ENCODE data around the gene KLHL29. TPM values are rescaled to one million over a fixed set of nuclear protein-coding genes. Genes with fewer than 3 reads are reported as not detected.

KLHL29 gene
- polyA plus RNA-seq, 3 donors: 1.4 to 10.2 (median 4.6) TPM

DNA sequence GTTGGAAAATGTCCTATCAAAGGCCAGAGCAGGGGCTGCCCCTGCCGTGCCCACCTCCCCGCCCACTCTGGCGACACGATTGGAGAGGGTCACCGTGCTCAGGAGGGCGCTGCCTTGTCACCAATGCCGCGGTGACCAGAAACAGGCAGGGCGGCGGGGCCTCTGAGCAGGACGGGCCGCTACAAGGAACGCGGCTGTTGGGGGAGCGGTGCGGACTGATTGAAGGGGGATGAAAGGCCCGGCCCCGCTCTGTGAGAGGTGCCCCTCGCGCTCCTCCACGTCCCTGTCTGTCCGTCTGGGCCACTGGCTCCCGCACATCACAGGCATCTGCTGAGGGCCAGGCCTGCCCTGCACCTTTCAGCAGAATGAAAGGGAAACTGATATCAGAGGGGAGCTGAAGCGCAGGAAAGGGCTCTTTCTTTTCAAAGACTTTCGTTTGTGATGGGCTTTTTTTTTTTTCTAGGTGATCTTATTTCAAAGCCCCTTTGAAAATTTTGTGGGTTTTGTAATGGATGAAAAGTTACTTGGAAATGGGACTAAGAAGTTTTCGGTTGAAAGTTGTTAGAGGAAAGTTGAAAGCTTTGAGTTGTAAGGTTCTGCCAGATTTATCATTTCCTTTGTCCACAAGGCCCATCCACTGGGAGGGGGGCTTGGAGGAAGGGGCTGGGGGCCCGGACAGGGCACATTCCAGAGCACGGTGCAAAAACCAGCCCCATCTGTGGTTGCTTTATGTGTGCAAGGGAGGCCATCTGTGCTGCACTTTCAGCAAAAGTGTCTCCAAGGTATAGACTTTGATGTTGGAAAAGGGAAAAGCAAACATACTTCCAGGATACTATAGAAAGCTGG, 244.2 kb downstream of the KLHL29 start:
- WGBS, 3 donors: 79 to 89% (median 84%) methylated on average over 27 to 28 of the region's 28 CpGs

DNA sequence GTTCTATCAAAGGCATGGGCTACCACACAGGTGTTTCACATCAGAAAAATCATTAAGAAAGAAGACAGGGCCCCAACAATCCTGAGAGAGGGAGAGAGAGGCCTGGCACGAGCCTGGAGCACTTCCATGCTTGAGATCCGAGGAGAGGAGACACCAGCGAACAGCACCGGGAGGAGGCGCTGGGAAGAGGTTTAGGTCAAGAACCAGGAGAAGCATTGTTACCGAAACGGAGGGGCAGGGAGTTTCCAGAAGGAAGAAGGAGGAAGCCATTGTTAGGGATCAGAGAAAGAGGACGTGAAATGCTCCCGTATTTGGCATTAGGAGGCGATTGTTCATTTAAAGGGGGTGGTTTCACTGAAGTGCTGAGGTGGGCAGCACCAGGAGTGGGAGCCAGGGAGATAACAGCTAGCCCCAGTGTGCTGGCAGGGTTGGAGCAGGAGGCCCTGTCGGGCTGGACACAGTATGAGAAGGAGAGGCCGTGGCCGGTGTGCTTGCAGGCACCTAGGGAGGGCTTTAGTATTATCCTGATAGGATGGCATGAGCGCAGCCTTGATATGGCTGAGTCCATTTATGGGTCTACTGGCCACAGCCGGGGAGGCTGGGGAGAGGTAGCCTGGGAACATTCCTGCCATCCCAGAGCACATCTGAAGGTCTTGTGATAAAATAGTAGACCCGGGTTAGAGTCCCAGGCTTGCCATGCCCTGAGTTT, 244.9 kb downstream of the KLHL29 start:
- 79 to 87% (median 83%) methylated on average over 16 of the region's 16 CpGs for WGBS, 3 donors
- no peak overlapping the region for H3K27ac ChIP-seq (ENCODE audit: low read depth, low read length)

More for the DNA sequence above, 244.2 kb downstream of the KLHL29 start:
- H3K27ac ChIP-seq (ENCODE audit: low read depth, low read length): no peak overlapping the region

GRCh38 chr2:23630961-23631360, 246.0 kb downstream of the KLHL29 start:
- H3K27ac ChIP-seq (ENCODE audit: low read depth, low read length): no peak overlapping the region
- WGBS, 3 donors: 75 to 87% (median 84%) methylated on average over 7 of the region's 7 CpGs

GRCh38 chr2:23631389-23631788, 246.4 kb downstream of the KLHL29 start:
- 74 to 92% (median 86%) methylated on average over 11 of the region's 11 CpGs for WGBS, 3 donors
- H3K27ac ChIP-seq (ENCODE audit: low read depth, low read length): no peak overlapping the region

- H3K27ac ChIP-seq (ENCODE audit: low read depth, low read length): no peak overlapping the region
- 68 to 71% (median 70%) methylated on average over 6 of the region's 6 CpGs for WGBS, 3 donors
These were observed 247.4 kb downstream of the KLHL29 start for GRCh38 chr2:23632386-23632785.

DNA sequence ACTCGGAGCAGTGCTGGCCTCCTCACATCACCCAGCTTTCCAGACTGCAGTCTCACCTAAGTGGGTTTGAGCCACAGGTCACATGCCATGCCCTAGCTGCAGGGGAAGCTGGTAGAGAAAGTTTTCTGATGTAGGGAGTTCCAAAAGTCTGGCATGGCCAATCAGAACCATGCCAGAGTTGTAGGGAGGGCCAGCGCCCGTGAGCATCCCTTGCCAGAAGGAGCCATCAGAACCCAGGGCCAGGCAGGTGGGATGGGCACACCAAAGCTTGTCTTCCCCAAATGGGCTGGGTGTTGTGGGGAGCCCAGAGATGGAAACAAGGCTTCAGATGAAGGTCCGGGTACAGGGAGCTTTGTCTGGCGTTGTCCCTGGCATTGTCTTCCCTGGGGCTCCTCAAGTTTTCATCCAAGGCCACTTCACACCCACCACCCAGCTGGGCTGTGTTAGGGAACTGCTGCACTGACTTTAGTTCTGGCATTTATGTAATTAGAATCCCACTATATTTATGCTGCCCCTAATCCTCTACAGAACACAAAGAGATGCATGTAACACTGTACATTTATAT, 247.9 kb downstream of the KLHL29 start:
- WGBS, 3 donors: 84 to 97% (median 94%) methylated on average over 5 of the region's 5 CpGs

GRCh38 chr2:23633966-23634365, 249.0 kb downstream of the KLHL29 start:
- H3K27ac ChIP-seq (ENCODE audit: low read depth, low read length): no peak overlapping the region
- WGBS, 3 donors: 84 to 93% (median 93%) methylated on average over 8 of the region's 8 CpGs

More for the DNA sequence above, 247.9 kb downstream of the KLHL29 start:
- no peak overlapping the region for H3K27ac ChIP-seq (ENCODE audit: low read depth, low read length)

DNA sequence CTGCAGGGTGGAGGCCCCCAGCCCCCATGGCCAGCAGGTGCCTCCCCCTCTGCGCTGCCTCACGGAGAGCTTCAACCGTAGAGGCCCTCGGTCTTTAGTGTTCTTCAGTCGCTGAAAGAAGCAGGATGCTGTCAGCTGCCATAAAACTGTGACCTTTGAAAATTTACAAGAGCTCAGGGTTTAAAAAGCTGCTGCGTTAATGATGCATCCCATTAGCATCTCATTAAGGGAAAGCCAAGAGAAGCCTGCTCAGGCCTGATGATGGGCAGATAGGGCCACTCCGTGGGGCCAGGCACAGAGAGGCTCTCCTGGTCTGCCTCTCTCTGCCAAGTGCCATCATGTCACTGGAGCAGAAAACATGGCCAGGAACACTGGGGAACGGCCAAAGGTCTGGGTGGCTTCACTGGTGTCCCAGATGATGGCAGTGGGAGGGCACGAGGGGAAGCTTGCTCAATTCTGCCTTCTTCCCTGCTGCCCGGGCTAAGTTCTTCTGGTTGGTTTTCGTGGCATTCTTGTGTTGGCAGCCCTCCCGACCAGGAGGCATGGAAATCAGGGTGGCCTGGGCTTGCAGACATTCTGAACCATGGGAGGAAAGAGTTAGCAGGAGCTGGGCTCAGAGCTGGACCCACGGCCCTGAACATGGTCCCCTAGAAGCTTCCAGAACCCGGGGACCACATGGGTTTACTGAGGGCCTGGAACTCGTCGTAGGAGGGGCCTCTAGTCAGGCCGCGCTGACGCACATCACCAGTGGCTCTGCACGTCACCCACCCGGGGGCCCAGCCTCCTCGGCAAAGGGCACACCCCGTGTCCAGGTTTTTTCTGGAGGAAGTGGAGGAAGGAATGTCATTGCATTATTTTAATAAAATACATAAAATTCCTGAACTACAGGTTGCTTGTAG, 250.7 kb downstream of the KLHL29 start:
- WGBS, 3 donors: 87 to 89% (median 89%) methylated on average over 23 of the region's 23 CpGs
- H3K27ac ChIP-seq (ENCODE audit: low read depth, low read length): no peak overlapping the region

DNA sequence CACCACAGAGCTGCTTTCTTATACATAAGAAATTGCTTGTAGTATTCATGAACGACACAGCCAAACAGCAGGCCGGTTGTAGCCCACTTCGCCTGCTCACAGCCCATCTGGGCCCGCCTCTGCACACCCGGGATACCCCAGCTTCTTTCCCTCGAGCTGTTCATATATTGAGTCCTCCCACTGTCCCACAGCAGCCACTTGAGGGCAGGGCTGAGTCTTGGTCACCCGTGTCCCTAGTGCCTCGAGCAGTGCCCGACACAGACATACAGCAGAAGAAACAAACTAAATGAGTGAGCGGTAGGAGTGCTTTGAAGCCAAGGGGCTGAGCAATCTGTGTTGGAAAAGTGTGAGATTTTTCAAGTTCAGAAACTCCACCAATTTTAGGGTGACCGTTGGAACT, 251.4 kb downstream of the KLHL29 start:
- H3K27ac ChIP-seq (ENCODE audit: low read depth, low read length): no peak overlapping the region
- WGBS, 3 donors: 59 to 76% (median 72%) methylated on average over 11 of the region's 11 CpGs

GRCh38 chr2:23637011-23637778, 252.2 kb downstream of the KLHL29 start:
- WGBS, 3 donors: 53 to 70% (median 64%) methylated on average over 14 of the region's 14 CpGs
- no peak overlapping the region for H3K27ac ChIP-seq (ENCODE audit: low read depth, low read length)

DNA sequence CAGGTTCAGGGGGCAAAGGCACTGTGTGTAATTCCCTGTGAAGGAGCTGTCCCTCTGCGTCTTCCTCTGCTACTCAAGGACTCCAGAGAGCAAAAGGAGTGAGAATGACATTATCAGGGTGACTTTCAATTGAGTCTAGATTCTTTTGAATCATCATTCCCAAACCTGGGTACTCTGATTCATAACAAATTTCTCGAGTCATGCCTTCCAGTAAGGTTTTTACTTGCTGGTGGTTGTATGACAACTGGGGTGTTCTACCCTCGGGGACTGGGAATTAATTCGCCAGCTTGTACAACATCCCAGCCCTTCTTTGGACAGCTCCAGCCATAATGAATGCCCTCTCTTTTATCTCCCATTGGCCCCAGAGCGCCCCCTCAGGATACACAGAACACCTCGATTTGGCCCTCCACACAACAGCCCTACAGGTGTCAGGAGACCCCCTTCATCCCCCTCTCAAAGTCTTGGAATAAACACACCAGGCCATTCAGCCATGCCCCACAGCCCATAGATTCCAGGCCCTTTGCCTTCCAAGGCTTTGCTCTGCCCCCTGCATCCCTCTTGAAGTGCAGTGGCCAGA, 254.5 kb downstream of the KLHL29 start:
- H3K27ac ChIP-seq (ENCODE audit: low read depth, low read length): no peak overlapping the region
- 76 to 91% (median 90%) methylated on average over 6 of the region's 6 CpGs for WGBS, 3 donors

GRCh38 chr2:23640711-23641110, 255.7 kb downstream of the KLHL29 start:
- 97 to 98% (median 97%) methylated on average over 9 of the region's 9 CpGs for WGBS, 3 donors
- no peak overlapping the region for H3K27ac ChIP-seq (ENCODE audit: low read depth, low read length)

- WGBS, 3 donors: 94 to 99% (median 98%) methylated on average over 22 to 24 of the region's 24 CpGs
- no peak overlapping the region for H3K27ac ChIP-seq (ENCODE audit: low read depth, low read length)
These were observed 257.5 kb downstream of the KLHL29 start for GRCh38 chr2:23642516-23642915.

DNA sequence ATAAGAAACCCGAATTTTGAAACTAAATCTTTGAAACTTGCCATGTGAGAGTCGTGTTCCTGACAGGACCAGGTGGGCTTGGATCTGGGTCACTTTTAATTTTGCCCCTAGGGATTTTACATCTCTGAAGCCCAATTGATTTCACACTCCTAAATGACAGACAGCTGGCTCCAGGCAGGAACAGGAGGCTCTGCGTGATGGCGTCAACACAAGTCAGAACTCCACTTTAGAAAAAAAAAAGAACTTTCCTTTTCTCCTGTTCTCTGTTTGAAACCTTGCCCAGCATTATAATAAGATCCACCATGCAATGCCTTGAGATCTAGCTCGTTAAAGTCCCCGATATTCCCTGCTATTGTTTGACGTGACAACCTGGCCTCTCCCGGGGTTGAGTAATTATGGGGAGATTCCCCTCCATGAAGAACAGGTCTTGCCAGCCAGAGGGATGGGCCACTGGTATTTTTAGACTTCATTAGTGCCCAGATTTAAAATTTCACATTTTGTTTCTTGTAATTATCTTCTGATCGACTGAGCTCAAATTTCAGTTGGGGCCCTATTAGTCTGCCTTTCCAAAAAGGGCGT, 260.3 kb downstream of the KLHL29 start:
- 68 to 79% (median 78%) methylated on average over 10 of the region's 10 CpGs for WGBS, 3 donors
- no peak overlapping the region for H3K27ac ChIP-seq (ENCODE audit: low read depth, low read length)

GRCh38 chr2:23647563-23647962, 262.6 kb downstream of the KLHL29 start:
- no peak overlapping the region for H3K27ac ChIP-seq (ENCODE audit: low read depth, low read length)
- WGBS, 3 donors: 92 to 96% (median 95%) methylated on average over 13 of the region's 13 CpGs

DNA sequence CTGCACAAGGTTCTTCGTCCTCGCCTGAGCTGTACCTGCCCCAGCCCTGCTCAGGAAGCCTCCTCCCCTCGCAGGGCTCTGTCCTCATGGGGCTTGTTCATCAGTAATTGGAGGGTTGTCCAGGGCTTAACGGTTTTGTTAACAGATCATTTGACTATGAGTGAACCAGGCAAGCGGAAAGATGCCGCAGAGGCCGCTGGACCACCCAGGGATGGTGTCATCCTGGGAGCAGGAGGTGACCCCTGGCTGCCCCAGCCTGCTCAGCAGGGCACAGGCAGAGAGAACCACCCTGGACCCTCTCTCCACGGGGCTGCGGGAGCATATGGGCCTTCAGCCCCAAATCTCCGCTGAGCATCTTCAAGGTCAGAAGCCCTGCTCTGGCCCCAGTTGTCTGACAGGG, 264.3 kb downstream of the KLHL29 start:
- no peak overlapping the region for H3K27ac ChIP-seq (ENCODE audit: low read depth, low read length)
- 75 to 81% (median 77%) methylated on average over 10 of the region's 10 CpGs for WGBS, 3 donors

GRCh38 chr2:23649819-23650218, 264.8 kb downstream of the KLHL29 start:
- H3K27ac ChIP-seq (ENCODE audit: low read depth, low read length): no peak overlapping the region
- WGBS, 3 donors: 52 to 62% (median 57%) methylated on average over 7 of the region's 7 CpGs
